Fibroblast of skin of right biceps (primary cell): ENCODE measurements around the gene GAS5.
"Not testable (repeated sequence)": the region's sequence is repeated elsewhere in the genome, so short reads cannot be mapped to it uniquely, and the experiment has no call there.

Experiments used
- DNase-seq: peaks from one replicate; pipeline ENCODE4 v3.0.0-alpha.2; 2013

GAS5 gene

GRCh38 chr1:173867753-173868265 lies at the start of gene GAS5:
Gene GAS5 (minus strand): TSS chr1:173867989.
- DNase-seq, result peak; percentile 100

DNA sequence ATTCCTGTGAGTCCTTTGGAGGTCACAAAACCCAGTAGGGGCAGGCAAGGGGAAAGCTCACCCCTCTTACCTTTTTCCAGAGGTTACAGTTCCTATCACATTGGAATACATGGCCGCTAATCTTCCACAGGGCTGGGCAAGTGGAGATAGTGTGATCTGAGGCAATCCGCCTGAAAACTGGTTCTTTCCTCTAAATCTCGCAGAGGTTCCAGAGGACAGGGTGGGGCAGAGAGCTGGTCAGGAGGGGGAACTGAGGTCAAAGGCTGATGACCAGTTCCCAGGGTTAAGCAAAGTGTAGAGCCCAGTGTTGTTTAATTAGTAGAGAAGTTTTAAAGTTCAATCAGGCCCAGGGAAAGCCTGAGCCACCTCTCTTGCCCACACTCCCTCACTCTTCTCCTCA lies 49.4 kb upstream of the GAS5 start, which contains the start of gene SERPINC1:
Gene SERPINC1 (minus strand): TSS at position 179 of the 400 bp plus-strand sequence. CDS start 68 bp downstream, at position 111.
- DNase-seq, result no peak

GRCh38 chr1:173916667-173917066 lies 48.9 kb upstream of the GAS5 start:
- DNase-seq, result no peak

- DNase-seq, result no peak
Observed at GRCh38 chr1:173915596-173915995, 47.8 kb upstream of the GAS5 start.

- DNase-seq, result peak; percentile 10
Observed at GRCh38 chr1:173914366-173914871, 46.6 kb upstream of the GAS5 start.

DNA sequence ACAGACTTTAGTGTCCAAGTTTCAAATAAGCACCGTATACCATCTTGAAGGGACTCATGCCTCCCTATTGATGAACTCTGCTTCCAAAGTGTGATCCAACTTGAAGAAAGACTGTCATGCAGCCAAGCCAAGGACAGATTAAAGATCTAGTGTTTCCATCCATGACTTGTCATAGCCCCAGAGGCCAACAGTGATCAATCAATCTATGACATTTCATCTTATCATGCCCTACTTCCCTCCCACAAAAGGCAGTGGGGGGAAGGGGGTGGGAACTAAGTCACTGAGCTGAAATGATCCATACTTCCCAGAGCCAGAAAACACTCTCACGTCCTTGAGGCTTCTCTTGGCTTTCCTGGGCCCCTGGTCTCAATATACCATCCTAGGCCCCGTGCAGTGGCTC lies 45.3 kb upstream of the GAS5 start:
- no peak for DNase-seq

DNA sequence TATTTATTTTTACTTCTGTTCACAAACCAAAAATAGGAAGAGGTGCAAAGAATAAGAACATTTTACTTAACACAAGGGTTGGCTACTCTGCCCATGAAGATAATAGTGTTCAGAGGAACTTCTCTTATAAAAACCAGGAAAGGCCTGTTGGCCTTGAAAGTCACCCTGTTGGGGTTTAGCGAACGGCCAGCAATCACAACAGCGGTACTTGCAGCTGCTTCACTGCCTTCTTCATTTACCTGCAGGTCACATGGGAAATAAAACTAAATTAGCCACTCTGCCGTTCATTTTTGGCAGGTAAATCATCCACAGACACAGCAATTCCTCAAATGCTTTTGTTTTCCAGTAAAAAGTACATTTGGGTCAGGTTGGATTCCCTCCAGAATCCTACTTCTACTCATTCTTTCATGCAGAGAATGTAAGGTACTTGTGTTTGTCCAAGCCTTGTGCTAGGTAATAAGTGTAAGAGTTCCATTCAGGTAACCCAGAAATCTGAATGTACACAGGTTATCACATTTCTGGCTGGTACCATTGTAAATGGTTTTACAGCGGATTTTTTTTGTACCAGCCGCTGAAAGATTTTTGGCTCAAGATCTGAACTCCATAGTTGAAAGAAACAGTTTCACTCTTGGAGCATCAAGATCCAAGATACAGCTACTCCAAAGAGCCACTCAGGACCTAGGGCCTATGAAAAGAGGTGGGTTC lies 36.2 kb upstream of the GAS5 start:
- no peak for DNase-seq

GRCh38 chr1:173900992-173901391 lies 33.2 kb upstream of the GAS5 start:
- no peak for DNase-seq

DNA sequence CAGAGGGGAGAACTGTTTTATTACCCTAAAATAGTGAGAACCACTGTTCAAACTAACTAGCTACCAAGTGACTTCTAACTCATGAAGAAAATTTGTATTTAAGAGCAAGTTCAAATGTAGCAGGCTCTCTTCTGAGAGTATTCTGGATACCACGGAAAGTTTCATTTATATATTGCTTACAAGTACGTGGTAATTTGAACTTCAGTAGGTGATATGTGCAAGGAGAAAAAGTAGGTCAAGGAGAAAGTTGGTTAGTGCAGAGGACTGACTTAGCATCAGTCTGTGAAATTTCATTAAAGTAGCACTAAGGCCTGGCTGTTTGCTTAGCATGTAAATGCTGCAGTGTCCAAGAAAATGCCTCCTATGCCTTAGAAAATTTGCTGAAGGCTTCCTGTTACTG lies 32.6 kb upstream of the GAS5 start:
- no peak for DNase-seq

DNA sequence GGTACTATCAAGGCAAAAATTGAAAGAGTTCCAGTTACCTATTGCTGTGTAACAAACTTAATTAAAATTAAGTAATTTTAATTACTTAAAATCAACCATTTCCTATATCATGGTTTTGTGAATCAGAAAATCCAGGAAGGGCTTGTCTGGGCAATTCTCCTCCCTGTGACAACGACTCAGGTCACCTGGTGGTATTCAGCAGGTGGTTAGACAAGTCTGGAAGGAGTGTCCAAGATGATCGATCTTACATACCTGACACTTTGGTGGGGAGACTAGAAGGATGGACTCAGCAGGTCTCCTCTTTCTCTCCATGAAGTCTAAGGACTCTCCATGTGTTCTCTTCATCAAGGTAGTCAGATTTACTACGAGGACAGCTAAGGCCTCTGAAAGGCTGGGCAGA lies 26.4 kb upstream of the GAS5 start:
- no peak for DNase-seq

DNA sequence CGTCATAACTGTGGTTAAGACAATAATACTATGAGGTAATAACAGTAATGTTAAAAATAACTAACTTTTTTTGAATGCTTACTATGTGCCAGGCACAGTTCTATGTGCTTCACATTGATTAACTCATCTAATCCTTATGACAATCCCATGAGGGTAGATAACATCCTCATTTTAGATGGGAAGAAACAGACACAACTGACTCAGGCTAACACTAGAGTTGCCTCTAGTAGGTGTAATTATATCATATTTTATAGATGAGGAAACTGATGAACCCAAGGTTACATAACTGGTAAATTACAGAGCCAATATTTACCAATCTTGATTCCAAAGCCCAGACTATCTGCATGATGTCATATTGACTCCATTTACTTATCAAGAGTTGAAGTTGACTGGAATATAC lies 25.8 kb upstream of the GAS5 start:
- no peak for DNase-seq

DNA sequence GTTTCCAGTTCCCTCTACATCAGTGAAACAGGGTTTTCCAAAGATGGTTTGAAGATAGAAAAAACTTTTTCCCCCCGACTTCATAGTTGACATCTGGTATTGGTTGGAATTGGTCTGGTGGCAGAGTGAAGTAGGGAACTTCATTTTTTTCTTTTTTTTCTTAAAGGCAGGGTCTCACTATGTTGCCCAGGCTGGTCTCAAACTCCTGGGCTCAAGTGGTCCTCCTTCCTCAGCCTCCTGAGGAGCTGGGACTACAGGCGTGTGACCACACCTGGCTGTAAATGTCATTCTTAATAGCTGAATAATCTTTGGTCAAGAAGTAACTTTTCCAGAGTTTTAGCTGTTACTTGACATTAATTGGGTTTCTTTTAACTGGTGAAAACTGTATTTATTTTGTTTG lies 22.1 kb upstream of the GAS5 start:
- DNase-seq, result no peak

DNA sequence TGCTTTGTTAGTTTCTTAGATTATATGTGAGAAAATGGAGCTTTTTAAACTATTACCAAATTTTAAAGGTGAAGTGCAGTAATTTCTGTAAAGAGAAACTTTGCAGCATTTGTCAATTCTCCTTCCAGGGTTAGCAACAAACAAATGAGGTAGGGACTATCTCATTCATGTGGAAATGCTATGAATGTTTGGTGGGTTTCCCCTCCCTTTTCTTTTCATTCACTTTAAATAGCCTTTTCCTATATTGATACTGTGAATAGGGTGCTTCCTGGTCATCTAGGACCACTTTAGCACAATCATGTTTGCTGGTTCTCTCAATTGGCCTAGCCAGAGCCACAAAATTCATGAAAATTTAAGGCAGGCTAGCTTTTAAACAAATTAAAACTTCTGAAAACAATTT lies 21.0 kb upstream of the GAS5 start:
- DNase-seq, result no peak

GRCh38 chr1:173887627-173888026 lies 19.8 kb upstream of the GAS5 start:
- no peak for DNase-seq

DNA sequence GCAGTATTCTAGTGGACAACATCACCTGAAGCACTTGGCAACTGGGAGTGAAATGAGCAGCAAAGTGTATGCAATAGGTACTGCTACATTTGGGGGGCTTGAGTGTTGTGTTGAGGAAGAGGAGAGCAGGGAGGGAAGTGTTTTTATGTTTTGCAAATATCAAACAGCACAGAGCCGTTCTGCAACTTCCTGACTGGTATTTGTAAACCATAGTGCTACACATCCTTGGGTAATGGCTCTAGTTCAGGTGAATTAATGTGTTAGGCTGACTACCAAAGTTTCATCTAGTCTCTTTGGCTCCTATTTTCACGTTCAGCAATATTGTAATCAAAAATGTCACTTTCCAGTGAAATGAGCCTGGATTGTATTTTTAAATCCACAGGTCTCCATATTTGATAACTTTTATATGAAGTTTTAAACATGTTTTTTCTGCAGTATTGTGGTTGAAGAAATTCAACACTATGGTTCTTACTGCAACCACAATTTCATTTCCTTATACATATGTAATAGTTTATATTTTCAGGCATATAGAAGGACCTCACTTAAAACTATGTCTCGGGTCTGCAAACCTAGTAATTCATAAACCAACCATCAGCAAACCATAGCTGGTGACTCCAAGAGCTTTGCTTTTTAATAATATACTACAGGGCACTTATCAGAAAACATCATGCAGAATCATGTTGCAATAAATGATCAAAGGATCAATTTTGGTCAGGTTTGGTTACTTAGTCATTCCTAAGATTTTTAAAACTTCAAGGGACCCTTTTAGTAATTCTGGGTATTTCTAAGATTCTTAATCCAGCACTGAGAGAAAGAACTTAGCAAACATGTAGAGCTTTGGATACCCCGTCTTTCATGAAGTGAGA lies 19.2 kb upstream of the GAS5 start:
- no peak for DNase-seq

- no peak for DNase-seq
Observed at GRCh38 chr1:173884701-173885100, 16.9 kb upstream of the GAS5 start.

GRCh38 chr1:173881117-173881516 lies 13.3 kb upstream of the GAS5 start:
- DNase-seq, result not testable (repeated sequence)

DNA sequence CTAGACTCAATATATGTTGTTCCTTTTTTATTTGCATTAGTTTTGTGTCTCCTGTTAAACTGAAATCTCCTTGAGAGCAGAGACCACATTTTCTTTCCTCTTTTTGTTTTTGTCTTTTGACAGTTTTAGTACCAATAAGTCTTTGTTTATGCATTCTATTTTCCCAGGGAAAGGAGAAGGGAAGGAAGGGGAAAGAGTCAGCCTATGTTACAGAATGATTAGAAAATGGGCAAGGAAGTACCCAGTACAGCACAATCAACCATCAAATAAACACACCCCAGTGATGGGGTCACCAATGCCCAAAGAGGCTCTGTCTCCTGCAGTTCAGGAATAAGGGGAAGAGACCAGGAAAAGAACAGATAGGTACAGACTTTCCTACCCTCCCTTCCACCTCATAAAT lies 10.5 kb upstream of the GAS5 start:
- no peak for DNase-seq

GRCh38 chr1:173876732-173877131 lies 8.9 kb upstream of the GAS5 start:
- DNase-seq, result no peak

GRCh38 chr1:173871500-173871899 lies 3.7 kb upstream of the GAS5 start:
- DNase-seq, result no peak

- DNase-seq, result no peak
Observed at GRCh38 chr1:173871091-173871490, 3.3 kb upstream of the GAS5 start.

DNA sequence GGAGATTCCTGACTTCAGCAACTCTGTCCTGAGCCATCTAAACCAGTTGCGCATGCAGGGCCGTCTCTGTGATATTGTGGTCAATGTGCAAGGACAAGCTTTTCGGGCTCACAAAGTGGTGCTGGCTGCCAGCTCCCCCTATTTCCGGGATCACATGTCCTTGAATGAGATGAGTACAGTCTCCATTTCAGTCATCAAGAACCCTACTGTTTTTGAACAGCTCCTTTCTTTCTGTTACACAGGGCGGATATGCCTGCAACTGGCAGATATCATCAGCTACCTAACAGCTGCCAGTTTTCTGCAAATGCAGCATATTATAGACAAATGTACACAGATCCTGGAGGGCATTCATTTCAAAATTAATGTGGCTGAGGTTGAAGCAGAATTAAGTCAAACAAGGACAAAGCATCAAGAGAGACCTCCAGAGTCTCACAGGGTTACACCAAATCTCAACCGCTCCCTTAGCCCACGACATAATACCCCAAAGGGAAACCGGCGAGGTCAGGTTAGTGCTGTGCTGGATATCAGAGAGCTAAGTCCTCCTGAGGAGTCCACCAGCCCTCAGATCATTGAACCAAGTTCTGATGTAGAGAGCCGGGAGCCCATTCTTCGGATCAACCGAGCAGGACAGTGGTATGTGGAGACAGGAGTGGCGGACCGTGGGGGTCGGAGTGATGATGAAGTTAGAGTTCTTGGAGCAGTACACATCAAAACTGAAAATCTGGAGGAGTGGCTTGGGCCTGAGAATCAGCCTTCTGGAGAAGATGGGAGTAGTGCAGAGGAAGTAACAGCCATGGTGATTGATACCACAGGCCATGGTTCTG lies 2.7 kb upstream of the GAS5 start:
- DNase-seq, result no peak

GRCh38 chr1:173869021-173869359 lies 1.2 kb upstream of the GAS5 start:
- no peak for DNase-seq
